Measurements from ENCODE around the gene CREBBP. TPM values are rescaled to one million over a fixed set of nuclear protein-coding genes. Genes with fewer than 3 reads are reported as not detected.

The CREBBP gene
- total and polyA plus RNA-seq, 4 donors: 16.0 to 155 (median 36.1) TPM

GRCh38 chr16:3689731-3690130 is 190.8 kb downstream of the CREBBP start:
- TF ChIP-seq, protein P1, sequence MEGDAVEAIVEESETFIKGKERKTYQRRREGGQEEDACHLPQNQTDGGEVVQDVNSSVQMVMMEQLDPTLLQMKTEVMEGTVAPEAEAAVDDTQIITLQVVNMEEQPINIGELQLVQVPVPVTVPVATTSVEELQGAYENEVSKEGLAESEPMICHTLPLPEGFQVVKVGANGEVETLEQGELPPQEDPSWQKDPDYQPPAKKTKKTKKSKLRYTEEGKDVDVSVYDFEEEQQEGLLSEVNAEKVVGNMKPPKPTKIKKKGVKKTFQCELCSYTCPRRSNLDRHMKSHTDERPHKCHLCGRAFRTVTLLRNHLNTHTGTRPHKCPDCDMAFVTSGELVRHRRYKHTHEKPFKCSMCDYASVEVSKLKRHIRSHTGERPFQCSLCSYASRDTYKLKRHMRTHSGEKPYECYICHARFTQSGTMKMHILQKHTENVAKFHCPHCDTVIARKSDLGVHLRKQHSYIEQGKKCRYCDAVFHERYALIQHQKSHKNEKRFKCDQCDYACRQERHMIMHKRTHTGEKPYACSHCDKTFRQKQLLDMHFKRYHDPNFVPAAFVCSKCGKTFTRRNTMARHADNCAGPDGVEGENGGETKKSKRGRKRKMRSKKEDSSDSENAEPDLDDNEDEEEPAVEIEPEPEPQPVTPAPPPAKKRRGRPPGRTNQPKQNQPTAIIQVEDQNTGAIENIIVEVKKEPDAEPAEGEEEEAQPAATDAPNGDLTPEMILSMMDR (IDR thresholded peaks at IDR 0.05; ENCODE audit: control extremely low read depth, extremely low read depth): no peak
- H3K4me3 ChIP-seq: no peak overlapping the region
- no peaks in the 10 kb centered on the region for H3K9me3 ChIP-seq (ENCODE audit: control insufficient read depth in 4 of 4, insufficient read depth in 3 of 4, low read length in 3 of 4)
- 95% methylated on average over 7 of the region's 7 CpGs for WGBS, 2 donors
- DNase-seq: no peak
- no peak overlapping the region for H3K27ac ChIP-seq (ENCODE audit: low read depth in 1 of 2, low read length in 1 of 2)
- peaks cover 7 to 27% (median 22%) of the 10 kb centered on the region in 4 donors for H3K36me3 ChIP-seq (ENCODE audit: control insufficient read depth in 4 of 4, insufficient read depth in 4 of 4, low read length in 4 of 4)
- peaks cover 0 to 8% (median 0%) of the 10 kb centered on the region in 5 donors for H3K4me1 ChIP-seq (ENCODE audit: control insufficient read depth in 5 of 5, insufficient read depth in 5 of 5, low read length in 5 of 5)
- H3K9ac ChIP-seq (ENCODE audit: insufficient read depth in 1 of 2, low read length in 2 of 2): no peak overlapping the region
- no peaks in the 10 kb centered on the region for H3K27me3 ChIP-seq (ENCODE audit: control insufficient read depth in 3 of 3, insufficient read depth in 3 of 3, low read length in 2 of 3)
- ATAC-seq (ENCODE audit: insufficient read depth, low FRiP score): no peak

GRCh38 chr16:3687792-3688191 is 192.7 kb downstream of the CREBBP start:
- Histone ChIP-seq H3K4me3 (no peak overlapping the region), H3K27ac (ENCODE audit: low read depth in 1 of 2, low read length in 1 of 2) (no peak overlapping the region), H3K27me3 (ENCODE audit: control insufficient read depth in 3 of 3, insufficient read depth in 3 of 3, low read length in 2 of 3) (no peaks in the 10 kb centered on the region), H3K36me3 (ENCODE audit: control insufficient read depth in 4 of 4, insufficient read depth in 4 of 4, low read length in 4 of 4) (peaks cover 7 to 27% (median 22%) of the 10 kb centered on the region in 4 donors), H3K9me3 (ENCODE audit: control insufficient read depth in 4 of 4, insufficient read depth in 3 of 4, low read length in 3 of 4) (no peaks in the 10 kb centered on the region), H3K4me1 (ENCODE audit: control insufficient read depth in 5 of 5, insufficient read depth in 5 of 5, low read length in 5 of 5) (peaks cover 0 to 8% (median 0%) of the 10 kb centered on the region in 5 donors), H3K9ac (ENCODE audit: insufficient read depth in 1 of 2, low read length in 2 of 2) (no peak overlapping the region)
- 93 to 96% methylated on average over 9 of the region's 9 CpGs for WGBS, 2 donors
- DNase-seq (no peak), ATAC-seq (ENCODE audit: insufficient read depth, low FRiP score) (no peak)
- TF ChIP-seq, protein P1 (IDR thresholded peaks at IDR 0.05; ENCODE audit: control extremely low read depth, extremely low read depth): no peak

DNA sequence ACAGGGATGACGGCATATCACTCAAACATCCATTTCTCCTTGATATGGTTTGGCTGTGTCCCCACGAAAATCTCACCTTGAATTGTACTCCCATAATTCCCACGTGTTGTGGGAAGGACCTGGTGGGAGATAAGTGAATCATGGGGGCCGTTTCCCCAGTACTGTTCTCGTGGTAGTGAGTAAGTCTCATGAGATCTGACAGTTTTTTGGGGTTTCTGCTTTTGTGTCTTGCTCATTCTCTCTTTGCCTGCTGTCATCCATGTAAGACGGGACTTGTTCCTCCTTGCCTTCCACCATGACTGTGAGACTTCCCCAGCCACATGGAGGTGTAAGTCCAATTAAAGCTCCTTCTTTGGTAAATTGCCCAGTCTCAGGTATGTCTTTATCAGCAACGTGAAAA is 193.5 kb downstream of the CREBBP start:
- 87 to 88% methylated on average over 7 of the region's 7 CpGs for WGBS, 2 donors
- TF ChIP-seq, protein P1 (IDR thresholded peaks at IDR 0.05; ENCODE audit: control extremely low read depth, extremely low read depth): no peak
- no peaks in the 10 kb centered on the region for H3K27me3 ChIP-seq (ENCODE audit: control insufficient read depth in 3 of 3, insufficient read depth in 3 of 3, low read length in 2 of 3)
- H3K36me3 ChIP-seq (ENCODE audit: control insufficient read depth in 4 of 4, insufficient read depth in 4 of 4, low read length in 4 of 4): peaks cover 7 to 29% (median 27%) of the 10 kb centered on the region in 4 donors
- H3K27ac ChIP-seq (ENCODE audit: low read depth in 1 of 2, low read length in 1 of 2): no peak overlapping the region
- no peaks in the 10 kb centered on the region for H3K9me3 ChIP-seq (ENCODE audit: control insufficient read depth in 4 of 4, insufficient read depth in 3 of 4, low read length in 3 of 4)
- no peak overlapping the region for H3K4me3 ChIP-seq
- peaks cover 0 to 8% (median 0%) of the 10 kb centered on the region in 5 donors for H3K4me1 ChIP-seq (ENCODE audit: control insufficient read depth in 5 of 5, insufficient read depth in 5 of 5, low read length in 5 of 5)
- ATAC-seq (ENCODE audit: insufficient read depth, low FRiP score): no peak
- H3K9ac ChIP-seq (ENCODE audit: insufficient read depth in 1 of 2, low read length in 2 of 2): no peak overlapping the region
- DNase-seq: no peak

DNA sequence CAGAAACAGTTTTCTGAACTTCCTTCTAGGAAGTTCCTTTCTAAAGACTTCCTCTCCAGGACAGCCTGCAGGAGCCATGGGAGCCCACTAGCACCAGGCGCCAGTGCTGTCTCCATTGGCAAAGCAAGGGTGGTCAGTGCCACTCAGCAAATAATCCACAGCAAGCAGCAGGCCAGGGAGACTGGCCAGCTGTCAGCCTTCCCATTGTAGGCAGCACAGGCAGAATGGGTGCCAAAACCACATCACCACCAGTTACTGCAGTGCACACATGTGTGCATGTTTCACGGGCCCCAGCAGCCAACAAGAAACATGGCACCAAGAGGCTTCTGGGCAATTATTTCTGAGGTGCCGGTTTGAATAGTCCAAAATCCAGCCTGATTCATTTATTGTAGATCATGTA is 199.3 kb downstream of the CREBBP start:
- ATAC-seq (ENCODE audit: insufficient read depth, low FRiP score) (no peak), DNase-seq (no peak)
- Histone ChIP-seq H3K27me3 (ENCODE audit: control insufficient read depth in 3 of 3, insufficient read depth in 3 of 3, low read length in 2 of 3) (no peaks in the 10 kb centered on the region), H3K27ac (ENCODE audit: low read depth in 1 of 2, low read length in 1 of 2) (no peak overlapping the region), H3K9me3 (ENCODE audit: control insufficient read depth in 4 of 4, insufficient read depth in 3 of 4, low read length in 3 of 4) (no peaks in the 10 kb centered on the region), H3K4me3 (no peak overlapping the region), H3K36me3 (ENCODE audit: control insufficient read depth in 4 of 4, insufficient read depth in 4 of 4, low read length in 4 of 4) (peaks cover 3 to 42% (median 31%) of the 10 kb centered on the region in 4 donors), H3K9ac (ENCODE audit: insufficient read depth in 1 of 2, low read length in 2 of 2) (no peak overlapping the region), H3K4me1 (ENCODE audit: control insufficient read depth in 5 of 5, insufficient read depth in 5 of 5, low read length in 5 of 5) (peaks cover 0 to 2% (median 0%) of the 10 kb centered on the region in 5 donors)
- TF ChIP-seq, protein P1 (IDR thresholded peaks at IDR 0.05; ENCODE audit: control extremely low read depth, extremely low read depth): no peak
- 92 to 93% methylated on average over 3 of the region's 3 CpGs for WGBS, 2 donors

All from lung (tissue), 12 donors.